Endodermal cell (in vitro differentiated cells): Measurements from ENCODE around the gene CFAP107. TPM values are rescaled to one million over a fixed set of nuclear protein-coding genes. Genes with fewer than 3 reads are reported as not detected.
"Not testable (repeated sequence)": the region's sequence is repeated elsewhere in the genome, so short reads cannot be mapped to it uniquely, and the experiment has no call there.

Experiments used
- DNase-seq: peaks from one replicate; pipeline ENCODE4 v3.0.0-alpha.2; 2017
- H3K27ac ChIP-seq: 2 replicates; pipeline ENCODE4 v1.5.1; 2013; ENCODE audit warnings: mild to moderate bottlenecking, low read depth, low read length, moderate library complexity
- H3K27me3 ChIP-seq: 2 replicates; pipeline ENCODE4 v1.6.1; 2013; ENCODE audit warnings: mild to moderate bottlenecking, low read length, moderate library complexity; ENCODE audit not compliant: insufficient read depth, control insufficient read depth, poor library complexity, severe bottlenecking
- H3K36me3 ChIP-seq: 2 replicates; pipeline ENCODE4 v1.7.0; 2013; ENCODE audit warnings: mild to moderate bottlenecking, low read length, moderate library complexity; ENCODE audit not compliant: control insufficient read depth, insufficient read depth
- H3K4me1 ChIP-seq: one replicate; pipeline ENCODE4 v1.7.0; 2013; ENCODE audit warnings: low read length; ENCODE audit not compliant: control insufficient read depth, insufficient read depth
- H3K4me3 ChIP-seq: 2 replicates; pipeline ENCODE4 v1.5.1; 2013; ENCODE audit warnings: mild to moderate bottlenecking, low read length, moderate library complexity
- H3K9ac ChIP-seq: 2 replicates; pipeline ENCODE4 v1.6.1; 2013; ENCODE audit warnings: mild to moderate bottlenecking, low read length, moderate library complexity; ENCODE audit not compliant: poor library complexity, severe bottlenecking; ENCODE audit errors: extremely low read depth
- H3K9me3 ChIP-seq: 2 replicates; pipeline ENCODE4 v1.6.1; 2013; ENCODE audit warnings: mild to moderate bottlenecking, low read length, moderate library complexity; ENCODE audit not compliant: control insufficient read depth
- H3K27ac Mint-ChIP-seq: 2 replicates; pipeline ENCODE4 v1.8.0; 2020; ENCODE audit warnings: mixed read lengths
- H3K27me3 Mint-ChIP-seq: 2 replicates; pipeline ENCODE4 v1.8.0; 2021; ENCODE audit warnings: mild to moderate bottlenecking, mixed read lengths; ENCODE audit not compliant: insufficient read depth
- H3K36me3 Mint-ChIP-seq: 2 replicates; pipeline ENCODE4 v1.8.0; 2020; ENCODE audit warnings: low read depth, mixed read lengths
- H3K4me1 Mint-ChIP-seq: 2 replicates; pipeline ENCODE4 v1.8.0; 2020; ENCODE audit warnings: mixed read lengths
- H3K4me3 Mint-ChIP-seq: 2 replicates; pipeline ENCODE4 v1.8.0; 2020; ENCODE audit warnings: mild to moderate bottlenecking, moderate library complexity, mixed read lengths
- H3K9me3 Mint-ChIP-seq: 2 replicates; pipeline ENCODE4 v1.8.0; 2020; ENCODE audit warnings: mild to moderate bottlenecking, mixed read lengths
- CTCF ChIP-seq: fragments of 200-600 bp; sonication (generic); conservative IDR thresholded peaks from 2 replicates; pipeline ENCODE4 v1.5.0; 2021; ENCODE audit warnings: antibody characterized with exemption, mild to moderate bottlenecking
- WGBS, 2 experiments: methylation state at CpG; one replicate each; pipeline versions ENCODE4 v1.1.5 to v1.1.7; 2013; ENCODE audit warnings: missing lambda C conversion rate in 2 of 2, mixed read lengths in 1 of 2; ENCODE audit not compliant: insufficient coverage in 1 of 2, insufficient read length in 1 of 2; 5-methylcytosine and 5-hydroxymethylcytosine counted together
- total RNA-seq, 2 donors: library from RNA; stranded (reverse); fragmentation: NEBNext Ultra II Directional in 1 of 2; extraction: Animal tissue kit (Norgen Biotek cat#: 25700) in 1 of 2; gene quantifications; 2 replicates in 1 of 2; 3 replicates in 1 of 2; pipeline ENCODE4 v1.2.1, GENCODE V29; 2021

Gene CFAP107
- total RNA-seq, 2 donors from 2014 or later = not detected

GRCh38 chr1:12712076-12712475 is 33.9 kb upstream of the CFAP107 start:
- Mint-ChIP-seq H3K9me3 (no peaks in the 10 kb centered on the region), H3K4me3 (no peak overlapping the region), H3K27me3 (no peaks in the 10 kb centered on the region), H3K4me1 (peaks cover 23% of the 10 kb centered on the region), H3K27ac (peak overlapping the region; percentile 16), H3K36me3 (no peaks in the 10 kb centered on the region)
- Histone ChIP-seq H3K9me3 (no peaks in the 10 kb centered on the region), H3K4me3 (no peak overlapping the region), H3K27me3 (no peaks in the 10 kb centered on the region), H3K9ac (no peak overlapping the region), H3K36me3 (no peaks in the 10 kb centered on the region), H3K27ac (no peak overlapping the region), H3K4me1 (no peaks in the 10 kb centered on the region)
- no peak for TF ChIP-seq CTCF
- WGBS, 2 experiments = 79 to 83% methylated on average over 1 of the region's 1 CpG
- DNase-seq = peak; percentile 39

GRCh38 chr1:12712929-12713328 is 33.1 kb upstream of the CFAP107 start:
- Mint-ChIP-seq H3K4me1 (peaks cover 29% of the 10 kb centered on the region), H3K4me3 (no peak overlapping the region), H3K9me3 (no peaks in the 10 kb centered on the region), H3K27ac (no peak overlapping the region), H3K36me3 (no peaks in the 10 kb centered on the region), H3K27me3 (no peaks in the 10 kb centered on the region)
- Histone ChIP-seq H3K9me3 (no peaks in the 10 kb centered on the region), H3K27ac (no peak overlapping the region), H3K4me3 (no peak overlapping the region), H3K36me3 (no peaks in the 10 kb centered on the region), H3K27me3 (no peaks in the 10 kb centered on the region), H3K9ac (no peak overlapping the region), H3K4me1 (no peaks in the 10 kb centered on the region)
- peak; percentile 50 for DNase-seq
- no peak for TF ChIP-seq CTCF
- WGBS, 2 experiments = 86 to 90% methylated on average over 5 to 8 of the region's 8 CpGs

GRCh38 chr1:12713651-12714050 is 32.3 kb upstream of the CFAP107 start:
- DNase-seq = peak; percentile 60
- H3K9ac ChIP-seq, H3K9me3 ChIP-seq, H3K36me3 Mint-ChIP-seq, H3K36me3 ChIP-seq, H3K27me3 Mint-ChIP-seq, H3K9me3 Mint-ChIP-seq, H3K27me3 ChIP-seq, H3K4me1 ChIP-seq, H3K27ac ChIP-seq, H3K4me3 ChIP-seq, H3K4me3 Mint-ChIP-seq: not testable (repeated sequence)
- Mint-ChIP-seq H3K4me1 (peaks cover 29% of the 10 kb centered on the region), H3K27ac (peak overlapping the region; percentile 66)
- WGBS, 2 experiments = 72 to 93% methylated on average over 2 to 5 of the region's 5 CpGs
